NCI-H460 (cell line): ENCODE results near the gene UBAC2. TPM values are rescaled to one million over a fixed set of nuclear protein-coding genes. Genes with fewer than 3 reads are reported as not detected.
A peak's percentile ranks its signal among the peaks of the same experiment; 100 is the strongest.
"Not testable (repeated sequence)": the region's sequence is repeated elsewhere in the genome, so short reads cannot be mapped to it uniquely, and the experiment has no call there.

Source experiments
- DNase-seq: peaks from one replicate; pipeline ENCODE4 v3.0.0-alpha.2; 2016; ENCODE audit warnings: low read depth; ENCODE audit errors: extremely low read depth
- total RNA-seq: library from RNA; depleted of rRNA; stranded (reverse); fragments of >200 nt; shearing (Covaris generic); gene quantifications from 2 replicates; pipeline ENCODE4 v1.2.3, GENCODE V29; 2014

The UBAC2 gene
- total RNA-seq, 1 experiment from 2014 or later, result 41.9 TPM

DNA sequence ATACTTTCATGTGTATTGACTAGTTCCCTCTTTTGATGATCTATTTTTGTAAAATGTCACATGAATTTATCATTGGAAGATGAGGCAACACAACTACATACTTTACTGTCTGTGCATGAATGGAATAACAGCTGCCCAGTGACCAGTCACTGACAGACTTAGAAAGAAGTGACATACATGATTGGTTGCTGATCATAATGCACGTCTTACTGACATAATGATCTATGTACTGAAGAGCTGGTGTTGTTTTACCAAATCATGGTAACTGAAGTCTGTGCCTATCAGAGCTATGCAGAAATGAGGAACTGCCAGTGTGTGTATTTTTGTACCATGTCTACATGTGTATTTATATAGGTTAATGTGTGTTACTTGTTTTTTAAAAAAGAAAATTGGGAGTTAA, 31.1 kb downstream of the UBAC2 start:
- no peak for DNase-seq

DNA sequence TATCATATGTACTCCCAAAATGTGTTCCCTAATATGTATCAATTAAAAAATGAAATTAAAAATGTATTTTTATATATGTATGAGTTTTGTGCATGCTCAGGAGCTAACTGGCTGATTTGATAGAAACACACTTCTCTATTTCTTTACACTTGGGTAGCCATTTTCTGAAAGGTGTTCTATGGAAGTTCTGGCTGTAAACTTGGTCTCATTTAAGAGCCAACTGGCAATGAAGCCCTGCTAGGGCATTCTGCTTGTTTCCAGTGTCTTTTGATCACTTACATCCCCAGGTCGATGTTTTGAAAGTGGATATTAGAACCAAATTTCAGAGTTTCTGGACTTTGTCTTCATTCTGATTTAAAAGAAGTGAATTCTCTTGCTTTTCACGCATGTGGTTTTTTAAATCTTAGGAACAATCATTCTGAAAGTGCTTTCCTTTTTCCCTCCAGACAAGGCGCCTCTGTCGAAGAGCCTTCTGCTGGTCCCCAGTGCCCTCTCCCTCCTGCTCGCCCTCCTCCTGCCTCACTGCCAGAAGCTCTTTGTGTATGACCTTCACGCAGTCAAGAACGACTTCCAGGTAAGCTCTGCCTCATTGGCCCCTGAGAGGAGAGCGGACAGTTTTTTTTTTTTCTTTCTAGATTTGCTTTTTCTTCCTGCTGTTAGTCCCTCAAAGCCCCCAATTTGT, 37.5 kb downstream of the UBAC2 start:
- DNase-seq, result no peak

DNA sequence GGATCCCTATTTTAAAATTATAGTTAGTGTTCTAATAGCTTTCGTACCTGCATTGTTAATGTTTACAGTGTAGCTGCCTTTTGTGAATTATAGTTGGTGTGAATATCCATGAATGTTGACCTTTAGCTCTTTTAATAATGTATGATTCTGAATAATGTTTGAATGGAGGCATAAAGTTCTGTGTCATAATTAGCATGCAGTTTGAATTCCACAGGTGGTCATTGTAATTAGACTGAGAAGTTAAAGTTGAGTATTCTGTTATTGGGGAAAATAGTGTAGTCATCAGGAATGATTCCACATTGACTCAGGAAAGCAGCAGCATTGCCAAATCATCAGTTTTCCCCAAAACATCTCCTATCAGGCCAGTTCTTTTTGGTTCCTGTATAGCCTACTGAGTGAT, 45.4 kb downstream of the UBAC2 start:
- no peak for DNase-seq

DNA sequence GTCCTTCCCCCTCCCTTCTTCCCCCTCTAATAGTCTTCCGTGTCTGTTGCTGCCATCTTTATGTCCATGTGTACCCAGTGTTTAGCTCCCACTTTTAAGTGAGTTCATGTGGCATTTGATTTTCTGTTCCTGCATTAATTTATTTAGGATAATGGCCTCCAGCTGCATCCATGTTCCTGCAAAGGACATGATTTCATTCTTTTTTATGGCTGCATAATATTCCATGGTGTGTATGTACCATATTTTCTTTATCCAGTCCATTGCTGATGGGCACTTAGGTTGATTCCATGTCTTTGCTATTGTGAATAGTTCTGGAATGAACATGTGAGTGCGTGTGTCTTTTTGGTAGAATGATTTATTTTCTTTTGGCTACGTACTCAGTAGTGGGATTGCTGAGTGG, 48.5 kb downstream of the UBAC2 start:
- not testable (repeated sequence) for DNase-seq

DNA sequence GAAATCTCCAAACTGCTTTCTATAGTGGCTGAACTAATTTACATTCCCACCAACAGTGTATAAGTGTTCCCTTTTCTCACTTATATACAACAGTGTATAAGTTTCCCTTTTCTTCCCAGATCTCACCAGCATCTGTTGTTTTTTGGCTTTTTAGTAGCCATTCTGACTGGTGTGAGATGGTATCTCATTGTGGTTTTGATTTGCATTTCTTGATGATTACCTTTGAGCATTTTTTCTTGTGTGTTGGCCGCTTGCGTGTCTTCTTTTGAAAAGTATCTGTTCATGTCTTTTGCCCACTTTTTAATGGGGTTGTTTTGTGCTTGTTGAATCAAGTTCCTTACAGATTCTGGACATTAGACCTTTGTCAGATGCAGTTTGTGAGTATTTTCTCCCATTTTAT, 49.0 kb downstream of the UBAC2 start:
- not testable (repeated sequence) for DNase-seq

DNA sequence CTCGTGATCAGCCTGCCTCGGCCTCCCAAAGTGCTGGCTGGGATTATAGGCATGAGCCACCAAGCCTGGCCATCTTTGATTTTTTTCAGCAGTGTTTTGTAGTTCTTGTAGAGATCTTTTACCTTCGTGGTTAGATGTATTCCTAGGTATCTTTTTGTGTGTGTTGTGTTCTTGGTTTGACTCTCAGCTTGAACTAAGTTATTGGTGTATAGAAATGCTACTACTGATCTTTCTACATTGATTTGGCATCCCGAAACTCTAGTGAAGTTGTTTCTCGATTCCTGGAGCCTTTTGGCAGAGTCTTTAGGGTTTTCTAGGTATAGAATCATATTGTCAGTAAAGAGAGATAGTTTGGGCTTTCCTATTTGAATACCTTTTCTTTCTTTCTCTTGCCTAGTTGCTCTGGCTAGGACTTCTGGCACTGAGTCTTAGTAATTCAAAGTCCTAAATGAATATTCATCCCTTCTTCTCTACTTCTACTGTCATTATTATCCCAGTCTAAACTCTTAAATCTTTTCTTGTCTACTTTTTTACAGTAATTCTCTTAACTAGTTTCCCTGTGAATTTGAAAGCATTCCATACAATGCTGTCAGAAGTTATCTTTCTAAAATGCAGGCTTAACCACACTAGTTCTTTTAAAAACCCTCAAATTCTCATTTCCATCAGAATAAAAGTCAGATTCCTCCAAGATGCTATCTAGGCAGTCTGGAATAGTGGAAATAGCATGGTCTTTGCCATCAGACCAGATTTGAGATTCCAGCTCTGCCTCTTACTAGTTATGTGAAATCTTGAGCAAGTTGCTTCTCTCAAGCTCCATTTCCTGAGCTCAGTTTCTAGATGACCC, 50.5 kb downstream of the UBAC2 start:
- DNase-seq, result no peak

DNA sequence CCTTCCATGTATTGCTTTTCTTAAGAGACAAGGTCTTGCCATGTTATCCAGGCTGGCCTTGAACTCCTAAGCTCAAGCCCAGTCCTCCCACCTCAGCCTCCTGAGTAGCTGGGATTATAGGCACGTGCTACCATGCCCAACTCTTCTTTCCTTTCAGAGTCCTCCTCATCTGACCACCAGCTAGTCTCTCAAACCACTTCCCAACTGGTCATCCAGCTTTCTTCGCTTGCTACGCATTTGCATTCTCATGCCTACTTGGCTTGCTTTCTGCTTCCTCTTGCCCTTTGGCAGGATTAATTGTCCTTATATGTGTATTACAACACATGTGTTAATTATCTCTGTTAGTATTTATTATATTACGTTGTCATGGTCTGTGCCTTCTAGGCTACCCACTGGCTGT, 51.3 kb downstream of the UBAC2 start:
- DNase-seq, result no peak

DNA sequence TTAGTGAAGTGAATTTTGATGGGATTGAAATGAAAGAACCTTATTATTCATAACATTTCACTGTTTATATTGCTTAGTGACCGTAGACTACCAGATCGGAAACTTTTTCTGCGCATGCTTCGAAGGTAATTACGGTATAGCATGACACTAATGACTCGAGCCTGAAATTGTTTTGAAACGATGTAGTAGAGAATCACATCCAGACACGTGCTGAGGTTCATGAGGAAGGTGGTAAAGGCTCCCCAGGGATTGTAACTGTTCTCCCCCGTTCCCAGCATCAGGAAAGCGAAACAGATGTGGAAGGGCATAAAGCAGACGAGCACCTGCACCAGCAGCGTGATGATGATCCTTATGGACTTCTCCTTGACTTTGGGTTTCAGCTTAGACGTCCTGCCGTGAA, 54.2 kb downstream of the UBAC2 start:
- no peak for DNase-seq

DNA sequence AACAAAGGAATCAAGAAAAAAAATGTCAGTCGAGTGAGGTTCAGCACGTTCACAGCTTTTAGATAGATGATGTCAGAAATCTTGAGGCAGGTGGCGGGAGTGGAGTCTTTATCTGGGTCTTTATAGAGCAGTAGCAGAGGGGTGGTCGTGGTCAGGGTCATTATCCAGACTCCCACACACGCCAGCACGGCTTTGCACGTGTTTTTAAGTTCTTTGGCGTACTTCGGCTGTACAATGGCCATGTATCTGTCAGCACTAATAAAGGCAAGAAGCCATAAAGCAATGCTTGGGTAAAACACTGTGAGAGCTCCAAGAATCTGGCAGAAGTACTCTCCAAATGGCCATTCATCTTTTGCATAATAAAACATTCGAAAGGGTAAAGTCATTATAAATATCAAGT, 54.6 kb downstream of the UBAC2 start:
- DNase-seq, result no peak

DNA sequence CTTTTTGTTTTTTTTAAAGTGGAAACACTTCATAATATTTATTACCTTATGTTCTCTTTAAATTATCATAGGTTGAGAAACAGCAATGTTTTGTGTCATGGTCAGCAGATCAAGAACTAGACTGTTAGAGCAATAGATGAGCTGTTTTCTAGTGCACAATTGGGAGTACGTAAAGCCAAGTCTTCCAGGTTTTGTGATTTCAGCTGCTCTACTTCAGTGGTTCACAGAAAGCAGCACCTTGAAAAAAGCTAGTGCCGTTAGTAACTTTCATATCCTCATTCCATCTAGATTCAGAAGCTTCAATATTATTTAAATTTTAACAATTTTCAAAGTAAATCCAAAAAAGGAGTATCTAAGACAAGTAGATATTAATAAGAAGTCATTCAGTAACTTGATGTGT, 55.6 kb downstream of the UBAC2 start:
- DNase-seq, result no peak

DNA sequence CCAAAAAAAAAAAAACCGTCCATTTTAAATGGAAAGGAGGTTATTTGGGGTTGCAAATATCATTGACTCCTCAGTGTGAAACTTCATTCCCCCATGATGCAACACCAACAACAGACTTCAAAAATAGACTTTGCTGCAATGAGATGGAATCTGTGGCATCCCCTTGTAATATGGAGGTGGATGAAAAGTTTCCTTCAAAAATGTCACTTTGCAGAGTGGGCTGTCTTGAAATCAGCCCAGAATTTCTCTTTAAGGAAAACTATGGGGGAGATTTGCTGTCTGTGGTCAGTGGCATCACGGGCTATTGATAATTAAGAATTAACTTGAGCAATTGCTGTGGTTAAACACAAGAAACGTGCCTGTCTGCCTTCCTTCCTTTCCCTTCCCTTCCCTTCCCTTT, 56.1 kb downstream of the UBAC2 start:
- no peak for DNase-seq

DNA sequence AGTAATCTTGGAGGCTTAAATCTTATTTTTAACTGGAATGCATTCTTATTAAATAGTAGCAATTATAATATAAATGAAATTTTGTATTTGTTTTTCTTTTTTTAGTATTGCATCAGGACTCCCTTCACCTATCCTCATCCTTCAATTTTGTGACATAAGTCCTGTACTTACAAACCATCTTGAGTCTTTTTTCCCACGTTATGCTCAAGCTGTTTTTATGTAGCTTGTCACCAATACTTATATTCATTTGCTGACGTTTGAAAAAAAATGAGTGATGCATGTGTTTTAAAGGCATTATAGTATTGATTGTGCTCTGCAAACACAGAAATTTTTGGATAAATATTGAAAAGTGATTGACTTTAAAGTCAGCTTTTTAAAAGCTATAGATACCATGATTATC, 56.6 kb downstream of the UBAC2 start:
- no peak for DNase-seq

DNA sequence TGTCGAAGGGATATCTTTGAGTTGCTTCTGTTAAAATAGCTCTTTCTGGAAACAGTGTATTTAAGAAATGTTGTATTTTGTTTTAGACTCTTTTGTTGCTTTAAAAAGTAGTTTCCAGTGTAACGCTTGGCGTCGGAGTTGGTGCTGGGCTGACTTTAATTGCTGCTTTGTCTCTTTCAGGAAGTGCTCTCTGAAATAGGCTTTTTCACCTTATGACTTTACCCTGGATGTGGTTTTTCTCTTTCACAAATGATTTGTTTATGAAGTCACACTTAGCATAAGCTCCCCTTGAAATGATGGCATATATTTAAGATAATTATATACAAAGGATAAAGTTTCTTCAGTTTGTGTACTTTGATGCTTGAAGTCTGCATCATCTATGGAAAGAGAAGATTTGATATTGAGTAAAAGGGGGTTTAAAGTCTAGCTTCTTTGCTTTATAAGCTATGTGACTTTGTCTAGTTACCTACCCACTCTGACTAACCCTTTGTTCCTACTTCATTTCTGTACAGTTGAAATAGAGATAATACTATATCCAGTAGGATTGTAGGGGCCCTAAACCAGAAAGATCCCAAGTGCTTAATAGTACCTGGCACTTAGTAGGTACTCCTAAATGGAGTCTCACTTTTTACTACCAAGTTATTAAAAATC, 57.7 kb downstream of the UBAC2 start, which contains the start of gene GPR18:
Gene GPR18 (minus strand): TSS at position 170 of the 651 bp plus-strand sequence. CDS start 2,507 bp downstream, outside the sequence.
- no peak for DNase-seq

DNA sequence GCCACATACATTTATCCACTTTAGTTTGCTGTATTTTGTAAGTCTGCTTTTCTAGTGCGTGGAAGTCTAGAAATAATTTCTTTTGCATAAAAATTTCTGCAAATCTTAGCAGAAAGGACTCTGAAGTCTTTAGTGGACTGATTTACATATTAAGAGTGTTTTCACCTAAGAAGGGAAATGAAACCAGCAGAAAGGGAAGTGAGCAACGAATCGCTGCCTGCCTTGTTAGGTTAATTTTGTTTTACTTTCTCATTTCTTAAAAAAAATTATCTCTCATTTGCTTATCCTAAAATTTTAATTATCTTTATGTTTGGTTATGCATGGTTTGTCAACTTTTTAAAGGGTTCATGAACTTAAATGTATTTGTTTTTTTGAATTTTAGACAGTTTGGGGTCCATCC, 58.3 kb downstream of the UBAC2 start:
- no peak for DNase-seq

DNA sequence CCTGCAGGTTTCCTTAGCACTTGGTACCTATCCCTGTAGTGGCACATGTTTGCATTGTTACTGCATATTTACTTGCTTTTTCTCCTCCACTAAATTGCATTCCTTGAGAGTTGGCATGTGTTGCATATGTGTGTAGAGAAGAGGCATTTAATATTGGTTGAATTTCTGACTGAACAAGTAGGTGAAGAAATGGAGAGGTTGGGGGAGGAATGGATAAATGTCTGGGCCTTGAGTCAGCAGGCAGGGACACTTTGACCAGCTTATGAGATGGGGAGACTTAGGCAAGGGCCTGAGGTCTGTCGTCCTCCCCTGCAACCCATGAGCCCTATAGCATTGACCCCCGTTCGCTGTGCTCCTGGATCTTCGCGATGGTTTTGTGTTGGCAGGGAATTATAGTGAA, 59.6 kb downstream of the UBAC2 start:
- DNase-seq, result no peak

DNA sequence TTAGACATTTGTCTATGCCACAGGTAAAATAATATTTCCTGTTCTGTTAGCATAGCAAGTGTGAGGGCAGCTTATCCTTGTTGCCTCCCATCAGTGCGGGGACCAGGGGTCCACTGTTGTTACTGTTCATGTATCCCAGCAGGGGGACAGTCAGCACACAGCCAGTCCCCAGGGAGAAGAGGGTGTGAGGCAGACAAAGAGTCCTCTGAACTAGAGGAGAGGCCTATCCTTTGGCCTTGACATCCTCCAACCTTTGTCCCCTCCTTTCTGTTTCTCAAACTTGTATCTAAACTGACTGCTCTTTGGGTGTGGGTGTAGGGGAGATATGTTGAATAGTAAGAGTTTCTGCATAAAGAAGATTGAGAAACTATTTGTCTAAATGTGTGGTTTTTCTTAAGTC, 60.4 kb downstream of the UBAC2 start:
- DNase-seq, result no peak

DNA sequence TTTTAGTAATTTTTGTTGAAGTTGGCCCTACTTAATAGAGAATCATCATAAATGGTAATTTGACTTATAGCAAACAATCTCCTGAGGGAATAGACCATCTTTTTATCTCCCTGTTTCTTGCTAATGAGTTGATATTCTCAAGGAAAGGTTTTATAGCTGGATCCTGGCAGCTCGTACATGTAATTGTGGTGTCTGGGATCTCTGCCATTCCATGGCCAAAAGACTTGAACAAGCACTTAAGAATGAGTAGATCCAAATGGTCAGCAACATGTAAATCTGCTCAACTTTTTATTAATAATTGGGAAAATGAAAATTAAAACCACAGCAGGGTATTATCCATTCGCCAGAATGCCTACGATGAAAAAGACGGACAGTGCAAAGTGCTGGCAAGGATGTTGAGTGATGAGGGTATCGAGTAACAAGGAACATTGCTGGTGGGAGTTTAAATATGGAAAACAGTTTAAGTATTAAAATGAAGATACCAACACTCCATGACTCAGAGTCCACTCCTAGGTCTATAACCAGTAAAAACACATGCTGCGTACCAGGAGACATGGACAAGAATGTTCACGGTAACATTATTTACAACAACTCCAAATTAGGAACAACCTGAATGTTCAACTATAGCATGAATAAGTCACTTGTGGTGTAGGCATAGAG, 62.6 kb downstream of the UBAC2 start:
- DNase-seq, result no peak

DNA sequence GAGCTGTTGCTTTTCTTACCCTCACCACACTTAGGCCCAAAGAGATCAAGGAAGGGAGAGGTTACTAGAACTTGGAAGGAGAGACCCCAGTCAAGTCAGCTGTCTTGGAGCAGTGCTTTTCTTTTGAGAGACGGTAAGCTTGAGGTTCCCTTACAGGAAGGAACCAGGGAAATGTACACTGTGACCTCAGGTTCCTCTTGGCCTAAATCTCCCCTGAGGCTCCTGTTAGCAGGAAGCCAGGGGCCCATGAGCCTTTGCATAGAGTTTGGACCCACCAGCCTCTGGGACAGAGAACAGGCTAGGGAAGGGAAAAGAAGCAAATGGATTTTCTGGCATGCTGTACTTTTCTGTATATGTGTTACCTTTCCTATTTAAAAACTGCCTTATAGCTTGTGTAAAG, 63.4 kb downstream of the UBAC2 start:
- DNase-seq, result no peak

DNA sequence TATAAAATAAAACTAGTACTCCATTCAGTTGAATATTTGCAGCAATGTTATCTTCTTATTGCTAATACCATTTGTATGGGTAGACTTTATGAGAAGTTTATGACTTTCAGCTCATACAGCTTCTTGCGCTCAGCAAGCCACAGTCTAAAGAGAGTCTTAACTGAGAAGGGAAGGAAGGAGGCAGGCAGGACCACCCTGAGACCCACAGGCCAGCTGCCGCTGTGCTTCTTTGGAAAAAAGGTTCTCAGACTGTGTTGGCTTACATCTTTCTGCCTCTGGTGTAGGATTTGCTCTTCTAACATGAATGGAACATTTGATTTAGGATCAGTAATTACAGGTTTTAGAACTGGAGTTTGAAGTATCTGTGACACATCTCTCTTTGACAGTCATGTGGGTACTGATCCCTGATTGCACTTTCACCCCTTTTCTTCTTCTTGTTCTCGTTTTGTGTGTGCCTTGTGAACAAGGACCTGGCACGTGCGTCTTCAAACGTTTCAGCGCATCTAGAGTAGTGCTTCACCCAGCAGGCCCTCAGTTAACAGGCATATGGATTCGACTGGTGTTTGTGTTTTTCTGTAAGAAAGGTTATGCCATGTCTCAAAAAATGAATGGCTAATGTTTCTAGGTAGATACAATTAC, 64.6 kb downstream of the UBAC2 start:
- no peak for DNase-seq

DNA sequence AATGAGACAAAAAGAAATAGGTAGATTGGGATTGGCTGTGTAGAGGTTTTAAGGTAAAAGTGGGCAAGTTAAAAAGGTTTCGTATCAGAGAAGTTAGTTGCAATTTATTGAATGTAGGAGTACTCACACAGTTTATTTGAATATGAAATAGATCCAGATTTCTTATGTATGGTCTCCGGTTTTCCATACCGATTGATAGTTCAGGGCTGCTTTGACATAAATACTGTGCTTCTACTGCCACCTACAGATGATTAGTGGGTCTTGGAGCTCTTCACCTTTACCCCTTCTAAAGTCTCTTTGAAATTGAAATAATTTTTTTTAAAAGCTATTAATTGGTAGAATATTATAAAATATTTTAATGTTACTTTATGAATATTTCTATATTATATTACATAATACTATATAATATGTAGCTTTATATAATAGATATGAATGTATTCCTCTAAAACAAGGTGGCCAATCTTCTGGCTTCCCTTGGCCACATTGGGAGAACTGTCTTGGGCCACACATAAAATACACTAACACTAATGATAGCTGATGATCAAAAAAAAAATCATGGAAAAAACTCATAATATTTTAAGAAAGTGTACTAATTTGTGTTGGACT, 65.3 kb downstream of the UBAC2 start:
- peak; percentile 19 for DNase-seq
